Neural cell (in vitro differentiated cells): ENCODE results near the gene CDH12. TPM values are rescaled to one million over a fixed set of nuclear protein-coding genes. Genes with fewer than 3 reads are reported as not detected.

Source experiments
- H2AFZ ChIP-seq: fragments of 200-600, 300-800 bp; sonication (generic), shearing (Covaris generic); 2 replicates; pipeline ENCODE4 v1.6.0; 2014; ENCODE audit warnings: low read depth, mild to moderate bottlenecking, antibody characterized with exemption, low read length, moderate library complexity
- H3F3A ChIP-seq: fragments of 200-600 bp; shearing (Covaris generic); 2 replicates; pipeline ENCODE4 v1.6.1; 2016; ENCODE audit warnings: mild to moderate bottlenecking, moderate library complexity, mixed read lengths, antibody characterized with exemption, low read length; ENCODE audit not compliant: insufficient read depth, poor library complexity, severe bottlenecking
- H3K27ac ChIP-seq: fragments of 200-600, 300-800 bp; sonication (generic), shearing (Covaris generic); 2 replicates; pipeline ENCODE4 v1.5.1; 2014; ENCODE audit warnings: mild to moderate bottlenecking, low read length, moderate library complexity
- H3K27me3 ChIP-seq: fragments of 300-800, 200-600 bp; sonication (generic), shearing (Covaris generic); 2 replicates; pipeline ENCODE4 v1.6.0; 2014; ENCODE audit warnings: mild to moderate bottlenecking, low read depth, low read length, moderate library complexity; ENCODE audit not compliant: insufficient read depth
- H3K36me3 ChIP-seq: fragments of 300-800, 200-600 bp; sonication (generic), shearing (Covaris generic); 2 replicates; pipeline ENCODE4 v1.5.1; 2014; ENCODE audit warnings: mild to moderate bottlenecking, antibody characterized with exemption, low read length, moderate library complexity; ENCODE audit not compliant: insufficient read depth
- H3K4me2 ChIP-seq: fragments of 300-800, 200-600 bp; sonication (generic), shearing (Covaris generic); 2 replicates; pipeline ENCODE4 v1.6.0; 2014; ENCODE audit warnings: mild to moderate bottlenecking, low read length
- H3K4me3 ChIP-seq: fragments of 300-800, 200-600 bp; sonication (generic), shearing (Covaris generic); 2 replicates; pipeline ENCODE4 v1.5.1; 2014; ENCODE audit warnings: mild to moderate bottlenecking, low read length, moderate library complexity
- H3K79me2 ChIP-seq: fragments of 200-600 bp; shearing (Covaris generic); replicated peaks from 2 replicates; pipeline ENCODE4 v1.6.0; 2014; ENCODE audit warnings: mild to moderate bottlenecking, low read length, moderate library complexity; ENCODE audit not compliant: insufficient read depth
- H3K9ac ChIP-seq: fragments of 300-800, 200-600 bp; sonication (generic), shearing (Covaris generic); 2 replicates; pipeline ENCODE4 v1.6.1; 2016; ENCODE audit warnings: mild to moderate bottlenecking, low read length, mixed read lengths
- H3K9me2 ChIP-seq: fragments of 200-600 bp; shearing (Covaris generic); 2 replicates; pipeline ENCODE4 v1.6.1; 2016; ENCODE audit warnings: mild to moderate bottlenecking, low read length, mixed read lengths; ENCODE audit not compliant: insufficient read depth
- H3K9me3 ChIP-seq: fragments of 200-600, 300-800 bp; sonication (generic), shearing (Covaris generic); 2 replicates; pipeline ENCODE4 v1.6.1; 2016; ENCODE audit warnings: mild to moderate bottlenecking, mixed run types, low read length, moderate library complexity, mixed read lengths
- H4K20me1 ChIP-seq: fragments of 200-600 bp; shearing (Covaris generic); 2 replicates; pipeline ENCODE4 v1.6.1; 2016; ENCODE audit warnings: mild to moderate bottlenecking, mixed run types; ENCODE audit not compliant: insufficient read depth
- CTCF ChIP-seq: fragments of 450-650 bp; IDR thresholded peaks from 2 replicates; pipeline ENCODE4 v1.5.1; 2014; ENCODE audit warnings: antibody characterized with exemption, mild to moderate bottlenecking, moderate library complexity; ENCODE audit not compliant: poor library complexity, severe bottlenecking
- EP300 ChIP-seq: fragments of 450-650 bp; conservative IDR thresholded peaks from 2 replicates; pipeline ENCODE4 v1.6.1; 2014; ENCODE audit warnings: antibody characterized with exemption, mild to moderate bottlenecking, moderate library complexity; ENCODE audit not compliant: poor library complexity, severe bottlenecking
- EZH2 ChIP-seq: fragments of 200-600, 300-800 bp; shearing (Covaris generic), sonication (generic); IDR thresholded peaks from 2 replicates; pipeline ENCODE4 v1.6.1; 2014; ENCODE audit warnings: antibody characterized with exemption, low read length, borderline replicate concordance, mild to moderate bottlenecking; ENCODE audit not compliant: insufficient read depth, poor library complexity, severe bottlenecking
- MXI1 ChIP-seq: fragments of 450-650 bp; conservative IDR thresholded peaks from 2 replicates; pipeline ENCODE4 v1.6.1; 2014; ENCODE audit warnings: antibody characterized with exemption, mild to moderate bottlenecking; ENCODE audit not compliant: poor library complexity, severe bottlenecking
- POLR2AphosphoS5 ChIP-seq: IDR thresholded peaks from 2 replicates; pipeline ENCODE4 v1.6.1; 2012
- RAD21 ChIP-seq: fragments of 450-650 bp; conservative IDR thresholded peaks from 2 replicates; pipeline ENCODE4 v1.6.1; 2014; ENCODE audit warnings: antibody characterized with exemption, mild to moderate bottlenecking, moderate library complexity
- REST ChIP-seq: IDR thresholded peaks from 2 replicates; pipeline ENCODE4 v1.6.1; 2012; ENCODE audit warnings: borderline replicate concordance
- SMC3 ChIP-seq: fragments of 450-650 bp; conservative IDR thresholded peaks from 2 replicates; pipeline ENCODE4 v1.6.1; 2014; ENCODE audit warnings: antibody characterized with exemption, mild to moderate bottlenecking, moderate library complexity; ENCODE audit not compliant: poor library complexity
- TAF1 ChIP-seq: IDR thresholded peaks from 2 replicates; pipeline ENCODE4 v1.6.1; 2012; ENCODE audit warnings: low read depth
- polyA plus RNA-seq: library from polyadenylated mRNA; depleted of rRNA; stranded (reverse); fragments of >200 nt; gene quantifications from 2 replicates; pipeline ENCODE4 v1.2.3, GENCODE V29; 2014

The CDH12 gene
- polyA plus RNA-seq, 1 donor from 2014 or later = 2.1 TPM

- Histone ChIP-seq H2AFZ (no peak overlapping the region), H3K9me3 (no peaks in the 10 kb centered on the region), H3K4me3 (no peak overlapping the region), H3K27ac (no peak overlapping the region), H3K9ac (no peak overlapping the region), H3K79me2 (no peaks in the 10 kb centered on the region), H3K27me3 (no peaks in the 10 kb centered on the region), H3K9me2 (no peaks in the 10 kb centered on the region), H3F3A (no peaks in the 10 kb centered on the region), H3K36me3 (no peaks in the 10 kb centered on the region), H3K4me2 (no peak overlapping the region), H4K20me1 (no peaks in the 10 kb centered on the region)
- TF ChIP-seq POLR2AphosphoS5 (no peak), EP300 (no peak), MXI1 (no peak), REST (no peak), CTCF (no peak), EZH2 (no peak), TAF1 (no peak), RAD21 (no peak), SMC3 (no peak)
Measured at GRCh38 chr5:21834863-21835262, 1018.3 kb downstream of the CDH12 start.

- H2AFZ ChIP-seq = no peak overlapping the region
- H3K9ac ChIP-seq = no peak overlapping the region
- no peaks in the 10 kb centered on the region for H3K36me3 ChIP-seq
- H3K9me2 ChIP-seq = no peaks in the 10 kb centered on the region
- H3K27ac ChIP-seq = no peak overlapping the region
- H3K4me2 ChIP-seq = no peak overlapping the region
- no peaks in the 10 kb centered on the region for H4K20me1 ChIP-seq
- no peaks in the 10 kb centered on the region for H3K79me2 ChIP-seq
- no peaks in the 10 kb centered on the region for H3K27me3 ChIP-seq
- no peaks in the 10 kb centered on the region for H3F3A ChIP-seq
- no peak for TF ChIP-seq EZH2
- no peak for TF ChIP-seq TAF1
- TF ChIP-seq POLR2AphosphoS5 = no peak
- no peaks in the 10 kb centered on the region for H3K9me3 ChIP-seq
- no peak overlapping the region for H3K4me3 ChIP-seq
Measured at GRCh38 chr5:21831145-21831787, 1021.9 kb downstream of the CDH12 start.
